Measurements from ENCODE around the gene C16orf54.
"Not testable (repeated sequence)": the region's sequence is repeated elsewhere in the genome, so short reads cannot be mapped to it uniquely, and the experiment has no call there.

DNA sequence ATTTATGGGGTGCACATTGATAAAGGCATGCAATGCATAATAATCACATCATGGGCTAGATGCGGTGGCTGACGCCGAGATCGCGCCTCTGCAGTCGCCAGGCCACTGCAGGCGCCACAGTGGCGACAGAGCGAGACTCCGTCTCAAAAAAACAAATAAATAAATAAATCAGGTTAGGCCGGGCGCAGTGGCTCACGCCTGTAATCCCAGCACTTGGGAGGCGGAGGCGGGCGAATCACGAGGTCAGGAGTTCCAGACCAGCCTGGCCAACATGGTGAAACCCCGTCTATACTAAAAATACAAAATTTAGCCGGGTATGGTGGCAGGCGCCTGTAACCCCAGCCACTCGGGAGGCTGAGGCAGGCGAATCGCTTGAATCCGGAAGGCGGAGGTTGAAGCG lies 53.2 kb downstream of the C16orf54 start:
- TF ChIP-seq CTCF (IDR thresholded peaks at IDR 0.05; ENCODE audit: low read depth, low read length, missing input control); TAF1 (conservative IDR thresholded peaks at IDR 0.05); YY1 (IDR thresholded peaks at IDR 0.05); EGR1 (IDR thresholded peaks at IDR 0.05; ENCODE audit: low read depth in 2 of 2): not testable (repeated sequence)
